Ectodermal cell (in vitro differentiated cells): ENCODE measurements around the gene OTUD3.

Source experiments
- H3K27ac ChIP-seq: 2 replicates; pipeline ENCODE4 v1.7.0; 2013; ENCODE audit warnings: mild to moderate bottlenecking, low read depth, low read length; ENCODE audit not compliant: insufficient read depth, poor library complexity, severe bottlenecking
- H3K27me3 ChIP-seq: 2 replicates; pipeline ENCODE4 v1.7.0; 2013; ENCODE audit warnings: mild to moderate bottlenecking, low read length; ENCODE audit not compliant: insufficient read depth, control insufficient read depth, poor library complexity, severe bottlenecking
- H3K36me3 ChIP-seq: one replicate; pipeline ENCODE4 v1.7.0; 2013; ENCODE audit warnings: low read length; ENCODE audit not compliant: control insufficient read depth, insufficient read depth
- H3K4me1 ChIP-seq: one replicate; pipeline ENCODE4 v1.7.0; 2013; ENCODE audit warnings: low read length; ENCODE audit not compliant: control insufficient read depth, insufficient read depth
- H3K4me3 ChIP-seq: 2 replicates; pipeline ENCODE4 v1.7.0; 2013; ENCODE audit warnings: low read depth, low read length, control low read depth; ENCODE audit not compliant: insufficient read depth
- H3K9me3 ChIP-seq: 2 replicates; pipeline ENCODE4 v1.7.0; 2013; ENCODE audit warnings: mild to moderate bottlenecking, low read length, moderate library complexity; ENCODE audit not compliant: control insufficient read depth
- WGBS, 2 experiments: methylation state at CpG; one replicate each; pipeline ENCODE4 v1.1.7; 2013; ENCODE audit warnings: missing lambda C conversion rate in 2 of 2; 5-methylcytosine and 5-hydroxymethylcytosine counted together

Gene OTUD3

GRCh38 chr1:19907456-19907855 lies 25.3 kb downstream of the OTUD3 start:
- 97% methylated on average over 13 of the region's 13 CpGs for WGBS, 2 experiments
- H3K27ac ChIP-seq, result no peak overlapping the region
- no peaks in the 10 kb centered on the region for H3K4me1 ChIP-seq
- H3K36me3 ChIP-seq, result peaks cover 49% of the 10 kb centered on the region
- H3K4me3 ChIP-seq, result no peak overlapping the region
- no peaks in the 10 kb centered on the region for H3K27me3 ChIP-seq
- H3K9me3 ChIP-seq, result no peaks in the 10 kb centered on the region

DNA sequence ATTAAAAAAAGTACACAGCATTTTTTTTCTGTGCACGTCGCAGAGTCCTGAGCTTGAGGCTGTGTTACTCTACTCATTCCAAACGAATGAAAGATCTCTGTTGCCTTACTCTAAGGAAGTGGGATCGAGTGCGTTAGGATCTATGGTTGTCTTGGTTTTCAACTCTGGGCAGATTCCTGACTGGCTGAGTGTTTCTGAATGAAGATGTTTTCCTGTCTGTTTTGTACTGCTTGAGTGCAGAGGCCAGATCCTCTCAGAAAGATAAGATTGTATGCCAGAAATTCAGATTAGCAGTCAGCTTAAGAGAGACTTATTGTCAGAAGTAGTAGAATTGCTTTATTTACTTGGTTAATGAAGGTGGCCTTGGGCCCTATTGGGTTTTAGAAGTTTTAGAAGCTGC lies 27.2 kb downstream of the OTUD3 start:
- Histone ChIP-seq H3K4me1 (no peaks in the 10 kb centered on the region), H3K27me3 (no peaks in the 10 kb centered on the region), H3K27ac (no peak overlapping the region), H3K36me3 (peaks cover 47% of the 10 kb centered on the region), H3K4me3 (no peak overlapping the region), H3K9me3 (no peaks in the 10 kb centered on the region)
- WGBS, 2 experiments, result 92 to 95% methylated on average over 5 of the region's 5 CpGs

DNA sequence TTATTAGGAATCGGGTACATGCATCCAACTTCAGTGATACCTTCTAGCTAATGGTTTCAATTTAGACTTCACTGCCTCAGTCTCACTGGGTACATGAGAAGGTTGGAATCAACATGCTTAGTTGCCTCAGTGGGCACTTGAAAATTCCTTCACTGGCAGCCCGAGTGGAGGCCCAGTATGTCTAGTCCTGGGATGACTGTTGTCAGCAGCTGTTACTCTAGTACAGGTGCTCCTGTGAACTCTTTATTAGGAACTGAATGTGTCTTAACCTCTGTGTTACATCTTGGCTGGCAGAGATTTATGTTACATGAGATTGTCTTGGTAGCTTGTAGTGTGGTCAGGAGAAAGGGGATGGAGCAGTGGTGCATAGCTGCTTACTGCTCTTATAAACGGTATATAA lies 27.8 kb downstream of the OTUD3 start:
- Histone ChIP-seq H3K27ac (no peak overlapping the region), H3K4me3 (no peak overlapping the region), H3K9me3 (no peaks in the 10 kb centered on the region), H3K4me1 (no peaks in the 10 kb centered on the region), H3K36me3 (peaks cover 47% of the 10 kb centered on the region), H3K27me3 (no peaks in the 10 kb centered on the region)
- 92 to 97% methylated on average over 3 of the region's 3 CpGs for WGBS, 2 experiments

DNA sequence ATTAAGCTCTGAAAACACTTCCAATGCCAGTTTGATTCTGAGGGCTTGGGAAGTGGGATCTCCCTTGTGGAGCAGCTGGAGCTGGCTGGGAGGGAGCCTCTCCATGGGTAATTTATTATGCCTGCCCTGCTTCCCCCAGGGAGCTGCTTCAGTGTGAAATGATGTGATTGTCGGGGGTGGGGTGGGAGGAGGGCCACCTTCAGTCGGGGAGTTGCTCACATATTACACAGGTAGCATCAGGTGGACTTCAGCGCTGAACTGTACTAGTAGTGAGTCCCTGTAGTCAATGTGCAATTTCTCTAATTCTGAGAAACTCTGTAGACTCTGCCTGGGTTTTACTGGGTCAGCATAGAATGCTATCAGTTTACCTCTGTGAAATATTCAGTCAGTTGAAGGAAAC lies 28.5 kb downstream of the OTUD3 start:
- Histone ChIP-seq H3K9me3 (no peaks in the 10 kb centered on the region), H3K36me3 (peaks cover 47% of the 10 kb centered on the region), H3K4me1 (no peaks in the 10 kb centered on the region), H3K27me3 (no peaks in the 10 kb centered on the region), H3K4me3 (no peak overlapping the region), H3K27ac (no peak overlapping the region)
- WGBS, 2 experiments, result 86% methylated on average over 3 of the region's 3 CpGs

DNA sequence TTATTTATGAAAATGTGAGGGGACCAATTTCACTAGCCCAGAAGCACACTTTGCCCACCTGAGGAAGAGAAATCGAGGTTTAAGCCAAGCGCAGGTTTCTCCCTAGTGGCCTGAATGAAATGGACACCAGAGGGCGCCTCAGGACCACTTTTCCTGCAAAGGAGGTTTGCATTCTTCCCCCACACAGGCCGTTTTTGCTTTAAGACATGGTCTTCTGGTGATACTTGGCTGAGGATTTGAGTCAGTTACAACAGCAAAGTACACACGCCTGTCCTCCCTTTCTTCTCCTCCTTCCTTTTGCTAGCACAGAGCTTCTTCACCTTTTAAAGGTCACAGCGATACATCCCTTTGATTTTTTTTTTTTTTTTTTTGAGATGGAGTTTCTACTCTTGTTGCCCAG lies 35.9 kb downstream of the OTUD3 start:
- no peaks in the 10 kb centered on the region for H3K27me3 ChIP-seq
- no peak overlapping the region for H3K27ac ChIP-seq
- peaks cover 4% of the 10 kb centered on the region for H3K36me3 ChIP-seq
- no peaks in the 10 kb centered on the region for H3K9me3 ChIP-seq
- no peaks in the 10 kb centered on the region for H3K4me1 ChIP-seq
- 18 to 31% methylated on average over 5 to 6 of the region's 6 CpGs for WGBS, 2 experiments
- no peak overlapping the region for H3K4me3 ChIP-seq

DNA sequence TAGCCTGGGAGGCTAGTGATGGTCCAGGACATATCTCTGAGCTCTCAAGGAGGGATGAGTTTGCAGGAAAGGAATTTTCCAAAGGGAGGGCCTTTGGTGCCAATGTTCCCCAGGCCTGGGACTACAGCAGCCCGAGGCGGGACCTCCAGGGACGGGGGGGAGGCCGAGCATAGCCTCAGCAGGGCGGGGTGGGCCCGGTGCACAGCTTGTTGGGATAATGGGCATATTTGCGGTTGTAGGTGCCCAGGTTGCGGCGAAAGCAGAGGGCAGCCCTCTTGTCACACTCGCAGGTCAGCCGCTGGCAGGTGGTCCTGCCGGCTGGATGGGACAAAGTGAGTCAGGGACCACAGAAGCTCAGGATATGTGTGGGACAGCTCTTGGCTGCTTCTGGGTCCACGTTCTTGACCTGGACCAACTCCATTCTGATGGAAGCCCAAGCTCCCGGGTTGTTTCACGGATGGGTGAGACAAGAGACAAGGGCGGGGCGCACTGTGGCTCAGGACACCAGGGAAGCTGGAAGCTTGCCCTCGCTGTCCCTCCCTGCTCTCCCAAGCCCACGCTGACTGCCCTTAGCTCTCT lies 38.0 kb downstream of the OTUD3 start:
- H3K27ac ChIP-seq, result no peak overlapping the region
- H3K9me3 ChIP-seq, result no peaks in the 10 kb centered on the region
- H3K27me3 ChIP-seq, result no peaks in the 10 kb centered on the region
- H3K4me3 ChIP-seq, result no peak overlapping the region
- H3K4me1 ChIP-seq, result peaks cover 4% of the 10 kb centered on the region
- WGBS, 2 experiments, result 96 to 97% methylated on average over 19 of the region's 19 CpGs
- H3K36me3 ChIP-seq, result no peaks in the 10 kb centered on the region

GRCh38 chr1:19921310-19921709 lies 39.1 kb downstream of the OTUD3 start:
- WGBS, 2 experiments, result 90 to 92% methylated on average over 13 of the region's 13 CpGs
- Histone ChIP-seq H3K36me3 (no peaks in the 10 kb centered on the region), H3K9me3 (no peaks in the 10 kb centered on the region), H3K4me1 (peaks cover 4% of the 10 kb centered on the region), H3K27ac (no peak overlapping the region), H3K4me3 (no peak overlapping the region), H3K27me3 (no peaks in the 10 kb centered on the region)

- Histone ChIP-seq H3K36me3 (no peaks in the 10 kb centered on the region), H3K27ac (no peak overlapping the region), H3K4me3 (no peak overlapping the region), H3K4me1 (peaks cover 4% of the 10 kb centered on the region), H3K9me3 (no peaks in the 10 kb centered on the region), H3K27me3 (no peaks in the 10 kb centered on the region)
- WGBS, 2 experiments, result 90% methylated on average over 17 of the region's 17 CpGs
These were observed 40.0 kb downstream of the OTUD3 start for GRCh38 chr1:19922015-19922688.

GRCh38 chr1:19923137-19923952 lies 41.1 kb downstream of the OTUD3 start, which contains the start of gene PLA2G2E:
TSS of gene PLA2G2E (minus strand) at chr1:19923617. CDS start at chr1:19923559, 58 bp downstream.
- Histone ChIP-seq H3K36me3 (no peaks in the 10 kb centered on the region), H3K9me3 (no peaks in the 10 kb centered on the region), H3K27me3 (no peaks in the 10 kb centered on the region), H3K27ac (no peak within 1 kb of the TSS), H3K4me3 (no peak within 1 kb of the TSS), H3K4me1 (peaks cover 4% of the 10 kb centered on the region)
- 75 to 79% methylated on average over 14 of the region's 14 CpGs for WGBS, 2 experiments

GRCh38 chr1:19923953-19924346 lies 41.8 kb downstream of the OTUD3 start:
- Histone ChIP-seq H3K27me3 (no peaks in the 10 kb centered on the region), H3K9me3 (no peaks in the 10 kb centered on the region), H3K4me3 (no peak overlapping the region), H3K36me3 (no peaks in the 10 kb centered on the region), H3K27ac (no peak overlapping the region), H3K4me1 (peaks cover 4% of the 10 kb centered on the region)
- 82 to 84% methylated on average over 13 of the region's 13 CpGs for WGBS, 2 experiments
